Superior temporal gyrus (tissue), 1 donor: ENCODE data around the gene PRB2.
A peak's percentile ranks its signal among the peaks of the same experiment; 100 is the strongest.
"Not testable (repeated sequence)": the region's sequence is repeated elsewhere in the genome, so short reads cannot be mapped to it uniquely, and the experiment has no call there.

ENCODE experiments used
- DNase-seq: peaks from one replicate; pipeline ENCODE4 v3.0.0-alpha.2; 2016; ENCODE audit errors: extremely low spot score

Gene PRB2

GRCh38 chr12:11395467-11395866 lies at the start of gene PRB2:
TSS of gene PRB2 (minus strand) at chr12:11395567. CDS start at chr12:11395529, 38 bp downstream.
- not testable (repeated sequence) for DNase-seq

DNA sequence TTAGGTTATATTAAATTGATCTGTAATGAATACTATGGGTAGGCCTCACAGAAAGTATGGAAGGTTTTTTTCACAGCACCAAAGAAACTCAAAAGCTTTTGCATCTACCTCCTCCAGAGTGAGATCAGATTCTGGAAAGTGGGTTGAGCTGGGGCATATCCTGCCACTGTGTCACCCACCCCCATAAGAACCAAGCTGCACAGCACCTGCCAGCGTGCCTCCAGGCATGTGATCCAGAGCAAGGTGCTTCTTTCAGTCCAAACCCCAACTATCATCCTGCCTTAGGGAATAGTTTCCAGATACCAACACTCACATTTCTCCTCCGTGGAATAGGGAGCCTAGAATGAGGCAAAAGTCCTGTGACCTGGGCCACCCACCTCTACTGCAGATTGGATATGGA lies 42.6 kb upstream of the PRB2 start:
- no peak for DNase-seq

DNA sequence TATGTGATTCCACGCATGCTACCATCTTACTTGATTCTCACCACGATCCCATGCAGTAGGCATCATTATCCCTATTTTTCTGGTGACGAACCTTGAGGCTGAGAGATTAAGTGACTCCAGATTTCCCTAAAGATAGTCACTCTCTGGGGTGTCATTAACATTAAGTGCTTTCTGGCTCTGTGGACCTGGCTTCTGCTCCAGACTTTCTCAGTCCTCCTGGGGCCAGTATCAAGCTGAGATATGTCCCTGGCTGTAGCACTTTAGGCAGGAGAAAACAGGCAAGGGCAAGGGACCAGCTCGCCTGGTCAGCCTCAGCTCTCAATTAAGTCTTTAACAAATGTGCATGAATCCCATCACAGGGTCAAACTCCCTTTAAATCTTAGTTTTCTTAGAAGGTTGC lies 38.3 kb upstream of the PRB2 start:
- no peak for DNase-seq

DNA sequence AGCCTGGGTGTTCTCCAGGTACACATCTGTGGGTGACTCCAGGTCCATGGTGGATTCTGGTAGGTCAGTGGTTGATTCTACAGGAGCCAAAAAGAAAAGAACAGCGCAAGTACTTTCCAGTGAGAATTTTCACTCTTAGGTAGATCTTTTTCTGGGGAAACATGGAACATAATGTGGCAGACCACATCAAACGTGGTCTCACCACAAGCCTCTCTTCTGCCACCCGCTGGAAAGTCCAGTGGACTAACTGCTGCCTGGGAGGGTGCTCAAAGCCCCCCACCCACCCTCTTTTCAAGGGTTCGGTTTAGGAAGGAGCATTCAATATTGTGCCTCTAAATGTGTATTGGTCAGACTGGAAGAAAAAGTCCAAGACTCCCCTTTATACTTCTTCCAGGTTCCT lies 36.1 kb upstream of the PRB2 start:
- no peak for DNase-seq

DNA sequence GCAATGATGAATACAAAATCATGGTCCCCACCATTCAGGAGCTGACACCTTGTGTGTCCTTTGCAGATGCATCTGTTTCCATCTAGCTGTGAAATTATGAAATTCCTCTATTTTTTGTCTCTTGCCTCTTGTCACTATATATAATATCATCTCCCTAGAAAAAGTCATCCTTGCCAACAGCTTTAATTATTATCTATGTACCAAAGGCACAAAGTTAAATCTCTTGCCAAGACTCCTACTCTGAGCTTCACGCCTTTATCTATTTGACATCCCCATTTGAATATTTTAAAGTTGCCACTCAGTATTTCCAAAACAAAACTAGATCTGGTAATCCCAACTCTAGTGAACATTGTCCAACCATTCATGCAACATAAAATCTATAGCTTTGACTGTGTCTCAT lies 32.0 kb upstream of the PRB2 start:
- DNase-seq: peak; percentile 63

DNA sequence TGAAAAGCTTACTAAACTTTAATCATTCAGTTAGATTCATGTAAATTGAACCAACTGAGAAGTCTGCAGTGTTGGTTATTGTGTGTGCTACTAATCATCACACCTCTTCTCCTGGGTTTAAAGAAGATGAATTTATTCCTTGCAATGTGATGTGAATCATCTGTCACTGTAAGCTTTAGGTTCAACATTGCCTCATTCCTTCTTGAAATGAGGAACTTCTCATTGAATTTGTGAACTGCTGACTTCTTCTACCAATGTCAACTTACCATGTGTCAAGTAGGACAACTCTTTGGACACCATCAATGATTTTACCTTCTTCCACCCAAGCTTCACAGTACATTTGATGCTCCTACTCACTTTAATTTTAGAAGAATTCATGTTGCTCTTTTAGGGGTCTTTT lies 17.4 kb upstream of the PRB2 start:
- no peak for DNase-seq

GRCh38 chr12:11408096-11408495 lies 12.7 kb upstream of the PRB2 start:
- no peak for DNase-seq

DNA sequence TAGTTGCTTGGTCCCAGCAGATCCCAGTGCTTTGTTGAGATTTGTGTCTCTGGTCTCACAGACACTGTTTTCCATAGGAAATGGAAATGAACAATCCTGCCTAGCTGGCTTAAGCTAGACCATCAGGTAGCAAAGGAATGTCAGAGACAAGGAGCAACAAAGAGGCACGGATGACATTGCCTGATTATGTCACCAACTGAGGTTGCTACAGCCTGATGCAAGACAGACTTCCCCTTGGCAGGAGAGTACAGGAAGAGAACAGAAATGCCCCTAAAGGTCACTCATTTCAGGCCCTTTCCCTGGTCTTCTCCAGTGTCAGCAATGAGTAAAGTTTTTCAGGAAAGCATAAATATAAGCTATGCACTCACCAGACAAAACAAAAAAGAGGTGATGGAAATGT lies 2.0 kb upstream of the PRB2 start:
- no peak for DNase-seq

GRCh38 chr12:11391456-11391855 lies 3.9 kb downstream of the PRB2 start:
- not testable (repeated sequence) for DNase-seq

- not testable (repeated sequence) for DNase-seq
Measured at GRCh38 chr12:11377420-11377819, 17.9 kb downstream of the PRB2 start.

DNA sequence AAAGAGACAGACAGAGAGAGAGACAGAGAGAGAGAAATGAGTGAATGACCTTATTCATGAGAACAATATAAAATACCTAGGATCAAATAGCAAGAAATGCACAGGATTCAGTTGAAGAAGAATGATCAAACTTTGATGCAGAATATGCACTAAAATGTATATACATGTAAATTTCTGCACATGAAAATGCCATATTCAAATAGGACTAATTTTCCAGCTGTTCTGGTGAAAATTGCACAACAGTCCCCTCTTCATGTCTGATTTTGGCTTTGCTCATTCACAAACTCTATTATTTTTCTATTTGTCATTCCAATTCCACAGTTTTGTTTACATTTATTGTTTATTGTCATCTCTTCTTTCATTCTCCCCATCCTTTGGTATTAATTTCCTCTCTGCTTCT lies 34.2 kb downstream of the PRB2 start:
- no peak for DNase-seq

DNA sequence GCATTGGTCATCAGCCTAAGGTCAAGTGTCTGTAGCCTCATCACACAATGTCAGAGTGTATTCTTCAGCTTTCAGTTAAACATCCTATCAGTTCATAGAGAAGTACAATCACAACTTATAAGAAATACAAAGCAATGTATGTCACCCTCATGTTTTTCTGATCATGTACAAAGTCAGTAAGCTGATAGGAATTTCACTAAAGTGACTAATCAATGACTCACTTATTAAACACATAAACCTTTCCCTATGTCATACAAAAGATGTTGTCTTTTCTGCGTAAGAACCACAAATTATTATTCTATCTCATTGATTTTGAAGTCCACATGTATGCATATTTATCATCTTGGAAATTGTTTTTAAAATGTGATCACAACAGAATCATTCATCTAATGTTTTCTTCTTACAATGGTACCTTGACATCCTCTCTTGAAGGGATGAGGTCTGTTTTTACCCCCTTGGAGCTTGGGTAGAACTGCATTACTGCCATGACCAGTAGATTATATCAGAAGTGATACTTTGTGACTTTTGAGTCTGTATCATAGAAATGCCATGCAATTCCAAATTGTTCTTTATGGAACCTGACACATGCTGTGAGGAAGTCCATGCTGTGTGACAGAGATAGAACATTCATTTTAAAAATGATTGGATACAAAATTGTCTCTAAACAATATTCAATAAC lies 35.0 kb downstream of the PRB2 start:
- not testable (repeated sequence) for DNase-seq

GRCh38 chr12:11351736-11352135 lies 43.6 kb downstream of the PRB2 start:
- DNase-seq: not testable (repeated sequence)

DNA sequence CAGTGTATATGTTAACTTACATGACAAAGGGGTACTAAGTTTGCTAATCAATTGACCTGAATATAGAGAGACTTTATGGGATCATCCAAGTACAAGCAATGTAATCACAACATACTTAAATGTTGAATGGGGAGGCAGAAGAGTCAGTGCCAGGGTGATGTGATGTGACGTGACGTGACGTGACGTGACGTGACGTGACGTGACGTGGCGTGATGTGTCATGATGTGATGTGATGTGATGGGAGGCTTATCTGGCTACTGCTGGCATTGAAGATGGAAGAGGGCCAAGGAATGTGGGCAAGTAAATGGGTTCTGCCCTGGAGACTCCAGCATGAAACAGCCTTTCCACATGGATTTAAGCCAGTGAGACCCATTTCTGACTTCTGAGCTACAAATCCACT lies 46.9 kb downstream of the PRB2 start:
- DNase-seq: no peak

- no peak for DNase-seq
Measured at GRCh38 chr12:11347810-11348209, 47.6 kb downstream of the PRB2 start.

- DNase-seq: no peak
Measured at GRCh38 chr12:11344500-11344899, 50.9 kb downstream of the PRB2 start.
